Stimulated activated naive CD8-positive, alpha-beta T cell treated with anti-CD3 and anti-CD28 coated beads, Interleukin-15, amount 100 ng/mL, for 72 hours (primary cell): ENCODE results near the gene DHRS4.
A peak's percentile ranks its signal among the peaks of the same experiment; 100 is the strongest.
"Not testable (repeated sequence)": the region's sequence is repeated elsewhere in the genome, so short reads cannot be mapped to it uniquely, and the experiment has no call there.

ENCODE experiments used
- ATAC-seq: fragments of 150-1000 bp; cut with Tn5 transposase; 2 replicates; pipeline ENCODE4 v1.10.0; 2021; ENCODE audit warnings: mild to moderate bottlenecking, moderate library complexity
- DNase-seq, 2 donors: peaks; one replicate each; pipeline ENCODE4 v3.0.0; 2021 to 2022
- H3K27ac Mint-ChIP-seq, 2 donors: one replicate each; pipeline ENCODE4 v1.8.0; 2022; ENCODE audit warnings: mild to moderate bottlenecking in 2 of 2, mixed read lengths in 2 of 2, moderate library complexity in 2 of 2
- H3K27me3 Mint-ChIP-seq: one replicate; pipeline ENCODE4 v1.8.0; 2022; ENCODE audit warnings: mixed read lengths
- H3K4me1 Mint-ChIP-seq: one replicate; pipeline ENCODE4 v1.8.0; 2022; ENCODE audit warnings: mild to moderate bottlenecking, mixed read lengths
- H3K4me3 Mint-ChIP-seq, 2 donors: one replicate each; pipeline ENCODE4 v1.8.0; 2022; ENCODE audit warnings: mild to moderate bottlenecking in 2 of 2, mixed read lengths in 2 of 2, moderate library complexity in 1 of 2
- H3K9me3 Mint-ChIP-seq, 2 donors: one replicate each; pipeline ENCODE4 v1.8.0; 2022; ENCODE audit warnings: mixed read lengths in 2 of 2

The DHRS4 gene

DNA sequence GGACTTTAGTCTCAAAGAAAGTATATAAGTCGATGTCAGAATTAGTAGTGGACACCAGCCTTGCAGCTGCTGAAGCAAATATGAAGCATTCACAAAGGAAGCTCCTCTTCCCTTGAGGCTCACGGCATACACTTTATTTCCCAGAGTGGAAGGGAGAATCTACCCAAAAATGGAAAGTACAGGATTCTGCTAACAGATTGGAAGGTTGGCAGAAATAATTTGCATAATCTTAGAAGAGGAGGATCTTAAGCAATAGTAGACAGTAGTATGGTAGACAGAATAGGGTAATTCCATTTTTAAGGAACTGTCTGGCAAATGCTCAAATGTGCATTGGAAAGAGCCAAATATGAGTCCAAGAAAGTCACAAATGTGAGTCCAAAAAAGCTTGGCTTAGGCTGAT lies 2.2 kb downstream of the DHRS4 start:
- H3K27ac Mint-ChIP-seq, H3K4me3 Mint-ChIP-seq, H3K27me3 Mint-ChIP-seq, ATAC-seq, DNase-seq, H3K9me3 Mint-ChIP-seq: not testable (repeated sequence)
- H3K4me1 Mint-ChIP-seq: peaks cover 29% of the 10 kb centered on the region

DNA sequence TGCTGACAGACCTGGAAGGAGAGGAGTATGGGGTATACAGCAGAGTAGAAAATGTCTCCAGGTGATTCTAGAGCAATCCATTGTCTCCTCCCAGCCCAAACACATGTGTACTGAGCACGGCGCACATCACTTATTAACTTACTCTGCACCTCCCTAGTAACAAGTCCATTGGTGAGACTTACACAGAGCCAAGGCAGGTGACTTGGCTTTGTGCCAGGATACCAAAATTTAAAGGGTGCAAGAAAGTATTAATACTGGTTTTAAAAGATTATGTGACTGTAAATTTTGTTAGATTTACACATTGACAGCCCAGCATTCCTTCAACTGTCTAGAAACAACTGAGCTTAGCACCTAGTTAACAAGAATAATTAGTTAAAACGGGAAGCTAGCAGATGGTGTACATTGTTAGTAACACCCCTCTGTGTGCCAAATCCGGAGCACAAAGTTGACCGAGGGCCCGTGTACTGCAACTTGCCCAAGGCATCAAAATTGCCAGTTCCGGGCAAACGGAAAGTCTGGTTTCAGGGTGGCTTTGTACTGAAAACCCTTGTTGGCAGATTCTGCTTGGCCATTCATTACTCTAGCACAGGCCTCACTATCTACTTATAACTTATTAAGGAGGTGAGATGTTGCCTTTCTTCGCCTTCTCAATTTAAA lies 4.5 kb downstream of the DHRS4 start:
- not testable (repeated sequence) for ATAC-seq
- H3K27ac Mint-ChIP-seq: peak overlapping the region in 1 of 2 donors; percentile 87
- H3K4me1 Mint-ChIP-seq: peaks cover 12% of the 10 kb centered on the region

DNA sequence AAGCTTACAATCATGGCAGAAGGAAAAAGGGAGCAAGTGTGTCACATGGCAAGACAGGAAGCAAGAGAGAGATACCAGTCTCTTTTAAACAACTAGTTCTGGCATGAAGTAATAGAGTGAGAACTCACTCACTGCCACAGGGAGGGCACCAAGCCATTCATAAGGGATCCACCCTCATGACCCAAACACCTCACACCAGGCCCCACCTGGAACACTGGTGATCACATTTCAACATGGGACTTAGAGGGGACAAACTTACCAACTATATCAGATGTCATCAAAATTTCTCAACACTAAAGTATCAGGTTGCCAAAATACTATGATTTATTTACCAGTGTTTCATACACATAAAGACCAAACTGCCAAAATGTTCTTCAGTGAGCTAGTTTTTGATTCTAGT lies 7.3 kb downstream of the DHRS4 start:
- DNase-seq, H3K27me3 Mint-ChIP-seq, ATAC-seq, H3K9me3 Mint-ChIP-seq, H3K4me3 Mint-ChIP-seq, H3K27ac Mint-ChIP-seq, H3K4me1 Mint-ChIP-seq: not testable (repeated sequence)

More for the DNA sequence above, 4.5 kb downstream of the DHRS4 start:
- not testable (repeated sequence) for H3K27me3 Mint-ChIP-seq, H3K9me3 Mint-ChIP-seq, DNase-seq, H3K4me3 Mint-ChIP-seq

DNA sequence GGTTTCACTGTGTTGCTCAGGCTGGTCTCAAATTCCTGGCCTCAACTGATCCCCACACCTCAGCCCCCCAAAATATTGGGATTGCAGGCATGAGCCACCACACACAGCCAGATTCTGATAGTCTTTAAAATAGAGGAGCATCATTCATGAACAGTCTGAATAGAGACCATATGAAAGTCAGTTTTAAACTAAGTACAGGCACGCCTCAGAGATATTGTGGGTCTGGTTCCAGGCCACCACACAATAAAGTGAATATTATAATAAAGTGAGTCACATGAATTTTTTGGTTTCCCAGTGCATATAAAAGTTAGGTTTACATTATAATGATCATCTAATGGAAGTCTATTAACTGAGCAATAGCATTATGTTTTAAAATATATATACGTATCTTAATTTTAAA lies 8.1 kb downstream of the DHRS4 start:
- not testable (repeated sequence) for H3K4me3 Mint-ChIP-seq, H3K27ac Mint-ChIP-seq, DNase-seq, H3K9me3 Mint-ChIP-seq, H3K27me3 Mint-ChIP-seq, ATAC-seq, H3K4me1 Mint-ChIP-seq

DNA sequence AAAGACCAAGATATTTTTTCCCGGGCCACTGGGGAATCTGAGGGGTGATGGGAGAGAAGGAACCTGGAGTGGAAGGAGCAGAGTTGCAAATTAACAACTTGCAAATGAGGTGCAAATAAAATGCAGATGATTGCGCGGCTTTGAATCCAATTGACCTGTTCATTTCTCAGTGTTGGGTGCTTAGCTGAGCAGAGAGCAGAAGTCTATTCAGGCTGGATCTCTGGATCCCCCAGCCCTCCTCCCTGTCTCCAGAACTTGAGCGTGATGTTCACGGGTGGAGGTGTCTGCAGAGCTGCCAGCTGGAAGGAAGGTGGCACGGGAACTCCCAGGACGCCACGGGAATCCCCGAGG lies 15.5 kb downstream of the DHRS4 start:
- ATAC-seq, H3K4me1 Mint-ChIP-seq, DNase-seq, H3K27ac Mint-ChIP-seq, H3K27me3 Mint-ChIP-seq, H3K4me3 Mint-ChIP-seq, H3K9me3 Mint-ChIP-seq: not testable (repeated sequence)

DNA sequence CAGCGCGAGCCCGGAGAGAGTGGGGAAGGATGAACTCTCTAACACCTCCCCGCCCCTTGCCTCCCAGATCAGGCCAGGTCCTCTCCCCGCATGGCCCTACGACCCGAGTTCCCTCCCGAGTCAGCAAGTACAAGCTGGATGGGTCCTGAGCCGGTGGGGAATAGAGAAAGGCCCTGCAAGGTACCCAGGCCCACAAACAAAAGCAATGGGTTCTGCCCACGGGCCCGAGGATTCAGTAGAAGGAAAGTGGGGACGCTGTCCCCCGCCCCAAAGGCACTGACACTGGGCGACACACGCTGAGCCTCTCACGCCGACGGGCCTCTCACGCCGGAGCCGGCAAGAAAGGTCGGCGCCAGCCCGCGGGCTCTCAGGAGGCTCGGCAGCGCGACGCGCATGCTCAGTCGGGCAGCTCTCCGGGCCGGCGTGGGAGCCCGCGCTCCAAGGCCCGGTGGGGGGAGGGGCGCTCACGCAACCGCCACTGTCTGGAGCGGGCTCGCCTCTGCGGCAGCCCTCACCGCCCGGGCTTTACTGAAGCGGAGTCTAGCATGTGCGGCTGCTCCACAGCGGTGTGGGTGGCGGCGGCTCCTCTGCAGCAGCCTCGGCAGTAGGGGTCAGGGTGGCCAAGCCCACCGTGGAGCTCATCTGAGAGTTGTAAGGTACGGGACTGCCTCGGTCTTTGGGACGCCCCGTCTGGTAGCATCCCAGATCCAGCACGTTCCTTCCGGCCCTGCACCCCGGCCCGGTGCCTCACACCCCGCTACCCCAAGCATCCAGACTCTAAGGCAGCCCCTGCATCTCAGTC lies 16.1 kb downstream of the DHRS4 start:
- H3K9me3 Mint-ChIP-seq, H3K27ac Mint-ChIP-seq, H3K4me1 Mint-ChIP-seq, H3K27me3 Mint-ChIP-seq: not testable (repeated sequence)
- ATAC-seq: peak; percentile 96
- peak; percentile 61 to 66 for DNase-seq
- peak overlapping the region in 1 of 2 donors; percentile 65 for H3K4me3 Mint-ChIP-seq

DNA sequence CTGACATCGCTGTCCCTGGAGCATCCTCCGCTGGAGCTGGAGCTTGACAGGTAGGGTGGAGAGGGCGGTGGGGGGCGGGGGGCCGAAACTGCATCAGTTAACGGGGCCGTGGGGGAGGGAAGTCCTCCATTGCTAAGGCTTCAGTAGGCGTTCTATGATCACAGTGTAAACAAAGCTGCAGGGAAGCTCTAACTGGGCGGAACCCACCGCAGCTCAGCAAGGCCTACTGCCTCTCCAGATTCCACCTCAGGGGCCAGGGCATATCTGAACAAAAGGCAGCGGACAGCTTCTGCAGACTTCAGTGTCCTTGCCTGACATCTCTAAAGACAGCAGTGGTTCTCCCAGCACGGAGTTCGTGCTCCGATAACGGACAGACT lies 16.7 kb downstream of the DHRS4 start:
- H3K4me3 Mint-ChIP-seq: peak overlapping the region; percentile 12 to 65
- H3K9me3 Mint-ChIP-seq, H3K27ac Mint-ChIP-seq, H3K4me1 Mint-ChIP-seq, H3K27me3 Mint-ChIP-seq, DNase-seq: not testable (repeated sequence)
- peak; percentile 11 for ATAC-seq

DNA sequence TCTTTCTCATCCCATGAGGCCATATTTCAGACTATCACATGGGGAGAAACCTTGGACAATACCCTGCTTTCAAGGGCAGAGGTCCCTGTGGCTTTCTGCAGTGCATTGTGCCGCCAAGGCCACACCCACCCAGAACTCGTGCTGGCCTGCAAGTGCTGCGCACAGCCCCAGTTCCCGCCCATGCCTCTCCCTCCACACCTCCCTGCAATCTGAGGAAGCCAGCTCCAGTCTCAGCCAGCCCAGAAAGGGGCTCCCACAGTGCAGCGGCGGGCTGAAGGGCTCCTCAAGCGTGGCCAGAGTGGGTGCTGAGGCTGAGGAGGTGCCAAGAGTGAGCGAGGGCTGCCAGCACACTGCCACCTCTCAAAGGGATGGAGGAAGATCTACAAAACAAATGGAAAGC lies 19.6 kb downstream of the DHRS4 start:
- H3K9me3 Mint-ChIP-seq, H3K27ac Mint-ChIP-seq, ATAC-seq, H3K4me1 Mint-ChIP-seq, H3K27me3 Mint-ChIP-seq, H3K4me3 Mint-ChIP-seq, DNase-seq: not testable (repeated sequence)

DNA sequence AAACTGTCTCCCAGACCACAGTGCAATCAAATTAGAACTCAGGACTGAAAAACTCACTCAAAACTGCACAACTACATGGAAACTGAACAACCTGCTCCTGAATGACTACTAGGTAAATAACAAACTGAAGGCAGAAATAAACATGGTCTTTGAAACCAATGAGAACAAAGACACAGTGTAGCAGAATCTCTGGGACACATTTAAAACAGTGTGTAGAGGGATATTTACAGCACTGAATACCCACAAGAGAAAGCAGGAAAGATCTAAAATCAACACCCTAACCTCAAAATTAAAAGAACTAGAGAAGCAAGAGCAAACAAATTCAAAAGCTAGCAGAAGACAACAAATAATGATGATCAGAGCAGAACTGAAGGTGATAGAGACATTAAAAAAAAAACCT lies 20.5 kb downstream of the DHRS4 start:
- H3K27me3 Mint-ChIP-seq, DNase-seq, ATAC-seq, H3K4me1 Mint-ChIP-seq, H3K9me3 Mint-ChIP-seq, H3K4me3 Mint-ChIP-seq: not testable (repeated sequence)
- H3K27ac Mint-ChIP-seq: peak overlapping the region in 1 of 2 donors; percentile 27

DNA sequence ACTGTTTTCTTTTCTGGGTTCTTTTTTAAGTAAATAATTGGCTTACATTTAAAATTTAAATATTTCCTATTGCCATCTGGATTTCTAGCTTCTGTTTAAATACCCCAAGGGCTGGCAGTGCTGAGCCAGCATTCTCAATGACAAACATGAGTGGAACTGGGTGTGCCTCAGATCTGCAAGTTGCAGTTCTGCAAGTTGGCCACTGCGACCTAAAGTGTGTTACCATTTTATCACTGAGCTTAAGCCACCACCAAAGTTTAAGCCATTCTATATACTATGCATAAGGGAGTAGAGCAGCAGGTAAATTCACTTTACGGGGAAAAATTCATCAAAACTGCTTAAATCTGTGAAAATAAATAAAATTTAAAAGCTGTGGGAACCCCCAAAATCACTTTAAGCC lies 23.6 kb downstream of the DHRS4 start:
- not testable (repeated sequence) for DNase-seq, H3K4me1 Mint-ChIP-seq, H3K4me3 Mint-ChIP-seq, H3K27ac Mint-ChIP-seq, H3K27me3 Mint-ChIP-seq, H3K9me3 Mint-ChIP-seq
- ATAC-seq: peak; percentile 62

DNA sequence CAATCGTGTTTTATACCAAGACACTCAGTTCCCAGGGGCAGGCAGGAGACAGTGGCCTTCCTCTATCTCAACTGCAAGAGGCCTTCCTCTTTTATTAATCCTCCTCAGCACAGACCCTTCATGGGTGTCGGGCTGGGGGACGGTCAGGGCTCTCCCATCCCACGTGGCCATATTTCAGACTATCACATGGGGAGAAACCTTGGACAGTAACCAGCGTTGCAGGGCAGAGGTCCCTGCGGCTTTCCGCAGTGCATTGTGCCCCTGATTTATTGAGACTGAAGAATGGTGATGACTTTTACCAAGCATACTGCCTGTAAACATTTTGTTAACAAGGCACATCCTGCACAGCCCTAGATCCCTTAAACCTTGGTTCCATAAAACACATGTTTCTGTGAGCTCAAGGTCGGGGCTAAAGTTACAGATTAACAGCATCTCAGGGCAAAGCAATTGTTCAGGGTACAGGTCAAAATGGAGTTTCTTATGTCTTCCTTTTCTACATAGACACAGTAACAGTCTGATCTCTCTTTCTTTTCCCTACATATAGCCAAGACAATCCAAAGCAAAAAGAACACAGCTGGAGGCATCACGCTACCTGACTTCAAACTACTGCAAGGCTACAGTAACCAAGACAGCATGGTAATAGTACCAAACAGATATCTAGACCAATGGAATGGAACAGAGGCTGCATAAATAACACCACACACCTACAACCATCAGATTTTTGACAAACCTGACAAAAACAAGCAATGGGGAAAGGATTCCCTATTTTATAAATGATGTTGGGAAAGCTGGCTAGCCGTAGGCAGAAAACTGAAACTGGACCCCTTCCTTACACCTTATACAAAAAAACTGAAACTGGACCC lies 28.6 kb downstream of the DHRS4 start:
- ATAC-seq, DNase-seq, H3K4me3 Mint-ChIP-seq, H3K9me3 Mint-ChIP-seq, H3K27me3 Mint-ChIP-seq, H3K27ac Mint-ChIP-seq: not testable (repeated sequence)
- peaks cover 14% of the 10 kb centered on the region for H3K4me1 Mint-ChIP-seq

DNA sequence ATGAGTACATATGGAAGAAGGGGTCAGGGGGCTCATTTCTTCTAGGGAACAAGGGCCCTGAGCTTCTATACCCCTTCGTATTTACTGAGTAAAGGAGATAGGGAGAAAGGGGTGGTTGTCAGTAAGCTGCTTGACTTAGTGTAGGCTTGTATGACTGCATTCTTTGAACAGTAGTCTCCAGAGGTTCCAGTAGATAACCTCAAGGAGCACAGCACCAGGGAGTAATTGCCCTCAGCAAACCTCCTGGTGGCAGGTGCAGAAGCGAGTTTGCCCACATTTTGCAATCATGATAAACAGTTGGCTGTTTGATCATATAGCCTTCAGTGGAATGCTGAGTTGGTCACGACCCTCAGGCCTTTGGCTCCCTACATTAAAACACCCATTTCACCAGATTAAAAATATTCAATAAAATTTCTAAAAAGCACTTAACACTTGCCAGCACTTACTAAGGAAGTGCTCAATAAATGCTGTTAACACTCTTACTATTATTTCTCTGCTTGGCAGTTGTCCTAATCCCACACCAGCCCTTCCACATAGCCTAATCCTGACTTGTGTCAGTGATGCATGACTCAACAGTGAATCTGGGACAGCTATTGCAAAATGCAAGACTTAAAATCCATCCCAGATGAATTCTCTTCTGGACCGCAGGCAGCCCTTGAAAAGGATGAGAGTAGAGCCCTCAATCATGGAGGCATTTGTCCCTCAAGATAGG lies 31.5 kb downstream of the DHRS4 start:
- DNase-seq (no peak), ATAC-seq (no peak)
- no peak overlapping the region for H3K27ac Mint-ChIP-seq
- no peak overlapping the region for H3K4me3 Mint-ChIP-seq
- no peaks in the 10 kb centered on the region for H3K9me3 Mint-ChIP-seq
- peaks cover 42% of the 10 kb centered on the region for H3K4me1 Mint-ChIP-seq
- H3K27me3 Mint-ChIP-seq: no peaks in the 10 kb centered on the region

DNA sequence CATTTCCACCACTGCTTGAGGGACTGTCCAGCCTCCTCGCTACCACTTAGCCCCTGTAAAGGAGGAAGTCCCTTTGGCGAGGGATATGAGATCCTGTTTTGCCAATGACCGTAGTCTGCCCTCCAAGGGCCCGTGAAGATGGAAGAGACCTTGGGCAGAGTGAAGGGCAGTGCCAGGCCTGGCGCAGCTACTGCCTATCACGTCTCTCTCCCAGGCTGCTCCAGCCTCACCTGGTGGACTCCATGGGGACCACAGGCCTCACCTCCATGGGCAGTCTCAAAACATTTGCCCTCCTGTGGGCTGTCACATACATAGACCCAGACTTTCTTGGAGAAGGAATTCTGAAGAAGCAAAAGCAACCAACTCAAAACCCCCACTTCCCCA lies 34.6 kb downstream of the DHRS4 start:
- peak overlapping the region; percentile 83 to 92 for H3K4me3 Mint-ChIP-seq
- peak overlapping the region; percentile 85 to 95 for H3K27ac Mint-ChIP-seq
- ATAC-seq: peak; percentile 53
- H3K4me1 Mint-ChIP-seq: peaks cover 45% of the 10 kb centered on the region
- H3K9me3 Mint-ChIP-seq, DNase-seq, H3K27me3 Mint-ChIP-seq: not testable (repeated sequence)

DNA sequence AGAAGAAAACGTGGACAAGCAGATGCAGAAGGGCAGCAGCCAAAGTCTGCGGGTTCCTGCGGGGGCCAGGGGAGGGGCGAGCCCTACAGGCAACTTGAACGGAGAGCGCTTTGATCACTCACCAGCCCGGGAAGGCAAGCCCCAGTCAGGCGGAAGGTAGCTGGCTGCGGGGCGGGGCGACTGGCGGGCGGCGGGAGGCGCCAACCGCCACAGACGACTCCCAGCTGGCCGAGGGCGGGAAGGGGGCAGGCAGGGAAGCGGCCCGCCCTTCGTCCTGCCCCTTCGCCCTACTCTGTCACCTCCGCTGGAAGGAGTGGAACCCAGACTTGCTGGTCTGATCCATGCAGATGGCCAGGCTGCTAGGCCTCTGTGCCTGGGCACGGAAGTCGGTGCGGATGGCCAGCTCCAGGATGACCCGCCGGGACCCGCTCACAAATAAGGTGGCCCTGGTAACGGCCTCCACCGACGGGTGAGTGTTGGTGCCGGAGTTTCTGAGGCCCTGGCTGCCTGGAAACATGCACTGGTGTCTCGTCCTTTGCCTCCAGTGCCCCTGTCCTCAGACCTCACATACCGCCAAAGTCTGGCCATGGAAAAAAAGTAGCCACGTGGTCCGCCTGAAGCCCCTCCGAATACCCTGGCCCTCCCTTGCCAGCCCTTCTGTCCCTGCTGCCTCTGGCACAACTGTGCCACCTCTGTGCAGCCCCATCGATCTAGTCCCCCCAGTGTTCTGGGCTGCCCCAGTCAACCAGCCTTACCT lies 35.2 kb downstream of the DHRS4 start, which contains the start of gene DHRS4L2:
TSS of gene DHRS4L2 (plus strand) at position 323 of the 757 bp plus-strand sequence. CDS start at position 342, 19 bp downstream.
- DNase-seq (peak; percentile 65 to 74), ATAC-seq (peak; percentile 95)
- Mint-ChIP-seq H3K4me1 (peaks cover 45% of the 10 kb centered on the region), H3K4me3 (peak within 1 kb of the TSS; percentile 83 to 92), H3K27ac (peak within 1 kb of the TSS; percentile 92 to 96)
- H3K27me3 Mint-ChIP-seq, H3K9me3 Mint-ChIP-seq: not testable (repeated sequence)
